Immature natural killer cell (primary cell): ENCODE data around the gene RALGPS2. TPM values are rescaled to one million over a fixed set of nuclear protein-coding genes. Genes with fewer than 3 reads are reported as not detected.

Experiments used
- DNase-seq, 3 donors: peaks; one replicate each; pipeline ENCODE4 v3.0.0; 2022; ENCODE audit warnings: mixed read lengths in 1 of 3
- H3K27ac Mint-ChIP-seq, 6 donors: one replicate each; pipeline ENCODE4 v1.8.0; 2020; ENCODE audit warnings: mixed read lengths in 6 of 6, mild to moderate bottlenecking in 5 of 6, inconsistent platforms in 4 of 6, moderate library complexity in 3 of 6
- H3K27me3 Mint-ChIP-seq, 3 donors: one replicate each; pipeline ENCODE4 v1.8.0; 2020 to 2021; ENCODE audit warnings: low read depth in 3 of 3, mild to moderate bottlenecking in 3 of 3, mixed read lengths in 3 of 3, moderate library complexity in 3 of 3, inconsistent platforms in 1 of 3
- H3K36me3 Mint-ChIP-seq, 3 donors: one replicate each; pipeline ENCODE4 v1.8.0; 2020; ENCODE audit warnings: mixed read lengths in 3 of 3, inconsistent platforms in 2 of 3, mild to moderate bottlenecking in 2 of 3
- H3K4me1 Mint-ChIP-seq, 2 donors: one replicate each; pipeline ENCODE4 v1.8.0; 2020; ENCODE audit warnings: inconsistent platforms in 2 of 2, mild to moderate bottlenecking in 2 of 2, mixed read lengths in 2 of 2, moderate library complexity in 1 of 2
- H3K4me3 Mint-ChIP-seq, 5 donors: one replicate each; pipeline ENCODE4 v1.8.0; 2020; ENCODE audit warnings: mild to moderate bottlenecking in 5 of 5, mixed read lengths in 5 of 5, inconsistent platforms in 3 of 5, moderate library complexity in 3 of 5
- H3K9me3 Mint-ChIP-seq, 6 donors: one replicate each; pipeline ENCODE4 v1.8.0; 2020; ENCODE audit warnings: mild to moderate bottlenecking in 6 of 6, mixed read lengths in 6 of 6, inconsistent platforms in 4 of 6, moderate library complexity in 3 of 6
- polyA plus RNA-seq, 3 donors: library from polyadenylated mRNA; unstranded; fragments of 300-500 nt; fragmentation: Illumina TruSeq; gene quantifications; one replicate each; pipeline ENCODE4 v1.2.3, GENCODE V29; 2021

Gene RALGPS2
- polyA plus RNA-seq, 3 donors from 2014 or later = 4.7 to 7.2 TPM; not detected in 1

GRCh38 chr1:178928041-178928440 lies 203.0 kb downstream of the RALGPS2 start:
- DNase-seq = no peak
- H3K4me1 Mint-ChIP-seq = no peaks in the 10 kb centered on the region
- peaks cover 0 to 13% (median 0%) of the 10 kb centered on the region in 3 donors for H3K36me3 Mint-ChIP-seq
- no peak overlapping the region for H3K4me3 Mint-ChIP-seq
- H3K27me3 Mint-ChIP-seq = peaks cover 0 to 7% (median 2%) of the 10 kb centered on the region in 3 donors
- H3K9me3 Mint-ChIP-seq = peaks cover 0 to 14% (median 7%) of the 10 kb centered on the region in 6 donors
- no peak overlapping the region for H3K27ac Mint-ChIP-seq

DNA sequence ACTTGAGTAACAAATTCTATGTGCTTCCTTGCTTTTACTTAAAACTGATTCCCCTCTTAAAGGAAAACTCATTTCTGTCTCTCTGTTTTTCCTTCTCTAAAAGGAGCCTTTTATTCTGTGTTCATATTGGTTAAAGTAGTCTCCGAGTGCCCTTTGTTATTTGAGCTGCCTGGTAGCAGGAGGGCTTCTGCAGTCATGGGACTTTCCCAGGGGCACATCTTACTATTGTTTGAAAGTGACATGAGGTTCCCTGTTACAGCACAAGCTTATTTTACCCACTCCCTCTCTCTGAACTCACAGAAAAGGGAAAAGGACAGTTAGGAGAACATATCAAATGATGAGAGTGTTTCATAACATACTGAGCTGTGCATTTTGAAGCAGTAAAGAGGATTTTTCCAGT lies 203.9 kb downstream of the RALGPS2 start:
- H3K36me3 Mint-ChIP-seq = peaks cover 0 to 13% (median 0%) of the 10 kb centered on the region in 3 donors
- H3K27me3 Mint-ChIP-seq = peaks cover 0 to 7% (median 2%) of the 10 kb centered on the region in 3 donors
- H3K4me3 Mint-ChIP-seq = no peak overlapping the region
- H3K9me3 Mint-ChIP-seq = peaks cover 0 to 12% (median 7%) of the 10 kb centered on the region in 6 donors
- no peak overlapping the region for H3K27ac Mint-ChIP-seq
- H3K4me1 Mint-ChIP-seq = no peaks in the 10 kb centered on the region
- no peak for DNase-seq

- H3K4me3 Mint-ChIP-seq = no peak overlapping the region
- DNase-seq = no peak
- no peaks in the 10 kb centered on the region for H3K36me3 Mint-ChIP-seq
- peaks cover 0 to 5% (median 2%) of the 10 kb centered on the region in 3 donors for H3K27me3 Mint-ChIP-seq
- no peaks in the 10 kb centered on the region for H3K9me3 Mint-ChIP-seq
- H3K4me1 Mint-ChIP-seq = no peaks in the 10 kb centered on the region
- H3K27ac Mint-ChIP-seq = no peak overlapping the region
Measured at GRCh38 chr1:178931858-178932551, 207.0 kb downstream of the RALGPS2 start.

DNA sequence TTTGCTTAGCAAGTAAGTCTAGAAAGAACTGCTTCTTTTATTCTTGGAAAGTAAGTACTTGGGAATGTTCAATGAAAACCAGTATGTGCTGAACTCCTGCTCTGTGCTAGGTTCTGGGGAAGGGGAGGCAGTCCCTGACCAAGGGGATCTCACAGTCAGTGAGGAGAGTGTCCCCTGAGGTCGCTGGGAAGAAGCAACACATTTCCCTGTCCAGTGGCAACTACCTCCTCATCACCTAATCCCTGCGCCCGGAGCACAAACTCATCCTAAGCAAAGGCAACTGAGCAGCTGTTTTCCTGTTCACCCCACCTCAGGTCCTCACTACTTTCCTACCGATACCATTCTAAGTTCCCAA lies 207.5 kb downstream of the RALGPS2 start:
- peaks cover 0 to 4% (median 2%) of the 10 kb centered on the region in 3 donors for H3K27me3 Mint-ChIP-seq
- H3K27ac Mint-ChIP-seq = no peak overlapping the region
- DNase-seq = no peak
- H3K36me3 Mint-ChIP-seq = no peaks in the 10 kb centered on the region
- no peak overlapping the region for H3K4me3 Mint-ChIP-seq
- H3K9me3 Mint-ChIP-seq = no peaks in the 10 kb centered on the region
- no peaks in the 10 kb centered on the region for H3K4me1 Mint-ChIP-seq

DNA sequence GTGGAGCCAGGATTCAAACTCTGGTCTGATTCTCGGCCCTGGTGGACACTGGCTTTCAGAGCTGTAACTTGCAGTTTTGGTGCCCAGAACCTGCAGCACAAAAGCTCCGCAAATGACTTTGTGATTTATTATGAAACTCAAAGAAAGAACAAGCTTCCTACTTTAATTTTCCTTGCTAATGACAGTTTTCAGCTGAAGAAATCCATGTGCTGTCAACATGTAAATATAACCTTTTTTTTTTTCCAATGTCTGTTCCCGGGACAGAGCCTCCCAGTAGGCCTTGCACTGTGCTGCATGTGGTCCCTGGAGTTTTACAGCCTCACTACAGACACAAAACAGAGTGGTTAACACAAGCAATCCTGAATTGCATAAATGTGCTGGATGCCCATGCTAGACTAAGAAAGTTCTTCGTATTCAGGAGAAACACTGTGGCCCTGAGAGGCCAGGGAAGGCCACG lies 208.1 kb downstream of the RALGPS2 start:
- Mint-ChIP-seq H3K4me3 (no peak overlapping the region), H3K27ac (no peak overlapping the region), H3K4me1 (no peaks in the 10 kb centered on the region), H3K9me3 (no peaks in the 10 kb centered on the region), H3K36me3 (no peaks in the 10 kb centered on the region), H3K27me3 (peaks cover 0 to 4% (median 2%) of the 10 kb centered on the region in 3 donors)
- DNase-seq = no peak

DNA sequence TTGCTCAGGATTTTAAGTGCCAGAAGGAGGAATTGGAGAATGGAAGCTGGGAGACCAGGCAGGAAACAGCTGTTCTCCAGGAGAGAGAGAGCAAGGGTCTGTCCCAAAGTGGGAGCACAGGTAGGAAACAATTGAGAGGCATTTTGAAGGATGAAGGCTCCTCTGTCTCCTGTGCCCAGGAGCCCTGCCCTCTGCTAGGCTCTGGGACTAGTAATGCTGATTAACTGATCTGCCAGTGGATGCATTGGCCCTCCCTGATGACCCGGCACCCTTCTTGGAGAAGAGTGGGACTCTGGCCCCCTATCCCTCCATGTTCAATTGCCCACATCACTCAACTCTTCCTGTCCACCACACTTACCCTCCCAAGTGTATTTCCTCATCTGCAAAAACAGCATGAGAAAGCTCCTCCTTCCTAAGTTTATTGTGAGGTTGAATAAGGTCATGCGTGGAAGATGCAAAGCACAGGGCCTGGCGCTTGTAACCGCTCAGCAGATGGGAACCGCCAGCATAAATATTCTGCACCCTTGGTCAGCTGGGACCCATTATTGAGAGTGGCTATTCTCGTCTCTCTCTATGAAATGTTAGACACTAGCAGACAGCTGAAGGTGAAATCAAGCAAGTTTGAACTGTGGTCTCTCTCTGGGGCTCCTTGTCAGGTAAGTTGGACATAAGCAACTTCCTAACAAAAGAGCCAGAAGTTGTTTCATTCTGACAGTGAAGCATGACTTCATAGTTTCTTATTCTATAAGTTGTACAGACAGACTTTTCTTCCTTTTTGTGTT lies 208.9 kb downstream of the RALGPS2 start:
- no peaks in the 10 kb centered on the region for H3K36me3 Mint-ChIP-seq
- DNase-seq = no peak
- H3K27me3 Mint-ChIP-seq = peaks cover 0 to 4% (median 4%) of the 10 kb centered on the region in 3 donors
- no peaks in the 10 kb centered on the region for H3K4me1 Mint-ChIP-seq
- H3K27ac Mint-ChIP-seq = no peak overlapping the region
- no peaks in the 10 kb centered on the region for H3K9me3 Mint-ChIP-seq
- H3K4me3 Mint-ChIP-seq = no peak overlapping the region

DNA sequence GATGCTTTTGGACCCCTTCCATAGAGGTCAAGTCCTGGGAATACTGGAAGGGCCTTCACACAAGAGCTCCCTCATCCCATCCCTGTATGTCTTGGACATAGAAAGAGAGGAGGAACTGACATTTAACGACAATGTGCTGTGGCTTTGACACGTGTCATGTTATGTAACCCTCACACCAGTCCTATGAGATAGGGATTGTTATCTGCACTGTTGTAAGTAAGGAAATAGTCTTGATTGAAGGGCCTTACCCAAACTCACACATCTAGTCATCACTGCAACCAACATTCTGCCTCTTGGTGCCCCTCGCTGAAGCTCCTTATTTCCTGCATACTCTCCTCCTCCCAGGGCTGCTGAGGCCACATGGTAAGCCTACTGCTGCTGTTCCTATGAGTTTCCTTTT lies 209.5 kb downstream of the RALGPS2 start:
- no peaks in the 10 kb centered on the region for H3K36me3 Mint-ChIP-seq
- peaks cover 1 to 4% (median 4%) of the 10 kb centered on the region in 3 donors for H3K27me3 Mint-ChIP-seq
- no peak overlapping the region for H3K27ac Mint-ChIP-seq
- no peak overlapping the region for H3K4me3 Mint-ChIP-seq
- H3K9me3 Mint-ChIP-seq = no peaks in the 10 kb centered on the region
- no peak for DNase-seq
- H3K4me1 Mint-ChIP-seq = no peaks in the 10 kb centered on the region

DNA sequence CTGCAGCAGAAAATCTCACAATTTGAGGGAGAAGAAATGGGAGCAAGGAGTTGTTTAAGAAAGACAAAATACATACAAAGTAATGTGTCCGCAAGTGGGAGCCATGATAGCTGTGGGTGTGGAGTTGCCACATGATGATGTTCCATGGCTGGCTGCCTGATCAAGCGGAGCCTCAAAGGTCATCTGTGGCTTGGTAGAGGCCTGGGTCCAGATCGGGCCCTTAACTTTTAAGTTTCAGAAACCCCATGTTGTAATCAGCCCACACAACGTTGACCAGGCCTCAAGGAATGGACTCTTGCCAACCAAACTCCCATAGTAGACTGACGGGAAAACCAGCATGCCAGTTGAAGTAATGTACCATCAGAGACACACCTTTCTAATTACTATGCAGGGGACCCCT lies 210.6 kb downstream of the RALGPS2 start:
- DNase-seq = no peak
- Mint-ChIP-seq H3K27me3 (peaks cover 1 to 4% (median 2%) of the 10 kb centered on the region in 3 donors), H3K4me3 (no peak overlapping the region), H3K36me3 (no peaks in the 10 kb centered on the region), H3K4me1 (no peaks in the 10 kb centered on the region), H3K27ac (no peak overlapping the region), H3K9me3 (no peaks in the 10 kb centered on the region)

DNA sequence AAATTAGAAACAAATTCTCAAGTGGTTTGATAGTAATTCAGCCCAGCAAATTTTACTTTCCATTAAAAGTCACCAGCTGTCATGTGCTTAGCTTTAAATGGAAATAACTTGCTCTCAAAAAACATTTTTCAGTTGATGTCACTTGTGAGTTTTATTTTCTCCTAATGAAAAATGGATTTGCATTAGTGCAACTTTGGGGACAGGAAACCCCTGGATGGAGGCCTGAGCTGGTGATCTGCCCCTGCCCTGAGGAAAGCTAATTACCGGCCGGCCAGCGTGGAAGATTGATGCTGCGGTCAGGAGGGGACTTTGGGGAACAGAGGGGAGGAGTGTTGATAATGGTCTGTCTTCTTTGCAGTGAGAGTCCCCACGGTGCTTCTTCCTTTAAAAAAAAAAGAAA lies 212.7 kb downstream of the RALGPS2 start:
- Mint-ChIP-seq H3K9me3 (no peaks in the 10 kb centered on the region), H3K36me3 (no peaks in the 10 kb centered on the region), H3K27ac (no peak overlapping the region), H3K4me1 (no peaks in the 10 kb centered on the region), H3K27me3 (peaks cover 0 to 6% (median 6%) of the 10 kb centered on the region in 3 donors), H3K4me3 (no peak overlapping the region)
- DNase-seq = no peak

GRCh38 chr1:178938101-178938958 lies 213.3 kb downstream of the RALGPS2 start:
- no peak overlapping the region for H3K27ac Mint-ChIP-seq
- no peak overlapping the region for H3K4me3 Mint-ChIP-seq
- H3K4me1 Mint-ChIP-seq = no peaks in the 10 kb centered on the region
- DNase-seq = no peak
- peaks cover 0 to 6% (median 6%) of the 10 kb centered on the region in 3 donors for H3K27me3 Mint-ChIP-seq
- no peaks in the 10 kb centered on the region for H3K36me3 Mint-ChIP-seq
- H3K9me3 Mint-ChIP-seq = no peaks in the 10 kb centered on the region

- no peak overlapping the region for H3K4me3 Mint-ChIP-seq
- no peaks in the 10 kb centered on the region for H3K4me1 Mint-ChIP-seq
- no peak for DNase-seq
- H3K36me3 Mint-ChIP-seq = no peaks in the 10 kb centered on the region
- no peaks in the 10 kb centered on the region for H3K9me3 Mint-ChIP-seq
- no peak overlapping the region for H3K27ac Mint-ChIP-seq
- peaks cover 0 to 7% (median 6%) of the 10 kb centered on the region in 3 donors for H3K27me3 Mint-ChIP-seq
Measured at GRCh38 chr1:178938959-178939317, 213.9 kb downstream of the RALGPS2 start.

- no peak overlapping the region for H3K4me3 Mint-ChIP-seq
- no peak overlapping the region for H3K27ac Mint-ChIP-seq
- no peaks in the 10 kb centered on the region for H3K4me1 Mint-ChIP-seq
- H3K27me3 Mint-ChIP-seq = peaks cover 0 to 7% (median 6%) of the 10 kb centered on the region in 3 donors
- no peak for DNase-seq
- H3K9me3 Mint-ChIP-seq = no peaks in the 10 kb centered on the region
- H3K36me3 Mint-ChIP-seq = no peaks in the 10 kb centered on the region
Measured at GRCh38 chr1:178939338-178940067, 214.5 kb downstream of the RALGPS2 start.

- DNase-seq = no peak
- peaks cover 0 to 8% (median 7%) of the 10 kb centered on the region in 3 donors for H3K27me3 Mint-ChIP-seq
- H3K4me3 Mint-ChIP-seq = no peak overlapping the region
- no peaks in the 10 kb centered on the region for H3K9me3 Mint-ChIP-seq
- no peaks in the 10 kb centered on the region for H3K4me1 Mint-ChIP-seq
- no peak overlapping the region for H3K27ac Mint-ChIP-seq
- H3K36me3 Mint-ChIP-seq = no peaks in the 10 kb centered on the region
Measured at GRCh38 chr1:178940068-178940765, 215.2 kb downstream of the RALGPS2 start.
